ENCODE measurements around the gene SLC22A4.

SLC22A4 gene

GRCh38 chr5:132378580-132378979 lies 84.4 kb downstream of the SLC22A4 start:
- peak; percentile 47 for DNase-seq

GRCh38 chr5:132380047-132380446 lies 85.9 kb downstream of the SLC22A4 start:
- DNase-seq = peak; percentile 31

GRCh38 chr5:132380741-132381140 lies 86.5 kb downstream of the SLC22A4 start:
- DNase-seq = peak; percentile 37

- peak; percentile 22 for DNase-seq
Observed at GRCh38 chr5:132381614-132382013, 87.4 kb downstream of the SLC22A4 start.

- peak; percentile 44 for DNase-seq
Observed at GRCh38 chr5:132383261-132383660, 89.1 kb downstream of the SLC22A4 start.

GRCh38 chr5:132383984-132384383 lies 89.8 kb downstream of the SLC22A4 start:
- DNase-seq = peak; percentile 29

GRCh38 chr5:132384506-132385050 lies 90.4 kb downstream of the SLC22A4 start:
- no peak for DNase-seq

GRCh38 chr5:132385326-132386105 lies 91.3 kb downstream of the SLC22A4 start:
- DNase-seq = peak; percentile 63

- DNase-seq = peak; percentile 89
Observed at GRCh38 chr5:132386644-132387286, 92.6 kb downstream of the SLC22A4 start.

- DNase-seq = peak; percentile 98
Observed at GRCh38 chr5:132387640-132388117, 93.5 kb downstream of the SLC22A4 start.

GRCh38 chr5:132388244-132389050 lies 94.3 kb downstream of the SLC22A4 start:
- peak; percentile 62 for DNase-seq

GRCh38 chr5:132389051-132389331 lies 94.8 kb downstream of the SLC22A4 start:
- no peak for DNase-seq

- DNase-seq = peak; percentile 100
Observed at GRCh38 chr5:132389585-132390286, 95.5 kb downstream of the SLC22A4 start.

GRCh38 chr5:132391247-132391646 lies 97.1 kb downstream of the SLC22A4 start:
- peak; percentile 24 for DNase-seq

- no peak for DNase-seq
Observed at GRCh38 chr5:132391870-132392269, 97.7 kb downstream of the SLC22A4 start.

- peak; percentile 32 for DNase-seq
Observed at GRCh38 chr5:132392411-132392810, 98.2 kb downstream of the SLC22A4 start.

GRCh38 chr5:132392978-132393825 lies 99.0 kb downstream of the SLC22A4 start:
- peak; percentile 11 for DNase-seq

All from islet precursor cell (in vitro differentiated cells).